HG03469 (cell line): ENCODE results near the gene SSUH2.
"Not testable (repeated sequence)": the region's sequence is repeated elsewhere in the genome, so short reads cannot be mapped to it uniquely, and the experiment has no call there.

Experiments used
- ATAC-seq: cut with Tn5 transposase; IDR thresholded peaks from one replicate; pipeline ENCODE4 v1.9.1; 2021; ENCODE audit warnings: mild to moderate bottlenecking, moderate library complexity, moderate number of reproducible peaks; ENCODE audit not compliant: unreplicated experiment

The SSUH2 gene

DNA sequence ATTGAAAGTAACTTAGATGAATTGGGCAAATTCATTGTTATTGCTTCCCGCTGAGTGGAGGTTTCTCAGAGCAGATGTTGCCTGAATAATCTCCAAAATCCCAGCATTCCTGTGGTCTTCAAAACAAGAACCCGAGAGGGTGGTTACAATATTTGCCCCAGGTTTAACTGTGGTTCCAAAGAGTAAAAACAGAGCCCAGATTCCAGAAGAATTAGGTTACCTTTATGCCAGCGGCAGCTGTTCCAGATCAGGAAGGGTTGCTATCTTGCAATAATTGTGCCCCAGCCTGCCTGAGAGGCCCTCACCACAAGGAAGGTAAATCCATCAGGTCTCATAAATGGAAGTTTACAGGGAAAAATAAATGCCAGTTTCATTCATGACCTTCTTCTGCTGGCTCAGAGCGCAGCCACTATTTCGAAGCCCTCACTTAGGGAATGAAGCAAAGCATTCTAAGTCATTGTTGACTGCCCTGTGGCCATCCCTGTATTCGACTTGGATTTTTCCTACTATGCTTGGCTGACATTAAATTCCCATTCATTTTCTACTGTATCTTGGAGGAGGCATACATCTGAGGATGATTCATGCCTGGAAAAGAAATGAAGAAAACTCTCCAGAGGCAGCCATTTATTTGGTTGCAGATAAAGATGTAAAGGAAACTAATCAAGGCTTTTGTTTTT, 54.6 kb downstream of the SSUH2 start:
- ATAC-seq: no peak

DNA sequence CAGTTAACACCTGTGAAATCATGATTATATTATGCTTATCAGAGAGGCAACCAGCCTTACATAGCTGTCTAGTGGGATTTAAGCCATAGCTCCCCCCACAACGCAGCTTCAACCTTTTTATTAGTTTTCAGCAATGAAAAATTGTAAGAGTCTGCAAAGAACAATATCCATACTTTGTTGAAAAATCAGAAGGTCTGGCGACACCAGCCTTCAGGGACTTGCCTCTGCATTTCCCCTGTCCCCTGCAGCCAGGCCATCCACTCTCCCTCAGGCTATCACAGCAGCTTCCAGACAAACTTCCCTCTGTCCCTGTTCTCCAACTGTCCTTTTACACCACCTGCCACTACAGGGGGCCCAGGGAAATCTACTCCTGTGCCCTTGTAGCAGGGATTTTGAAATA, 59.9 kb downstream of the SSUH2 start:
- ATAC-seq: no peak

DNA sequence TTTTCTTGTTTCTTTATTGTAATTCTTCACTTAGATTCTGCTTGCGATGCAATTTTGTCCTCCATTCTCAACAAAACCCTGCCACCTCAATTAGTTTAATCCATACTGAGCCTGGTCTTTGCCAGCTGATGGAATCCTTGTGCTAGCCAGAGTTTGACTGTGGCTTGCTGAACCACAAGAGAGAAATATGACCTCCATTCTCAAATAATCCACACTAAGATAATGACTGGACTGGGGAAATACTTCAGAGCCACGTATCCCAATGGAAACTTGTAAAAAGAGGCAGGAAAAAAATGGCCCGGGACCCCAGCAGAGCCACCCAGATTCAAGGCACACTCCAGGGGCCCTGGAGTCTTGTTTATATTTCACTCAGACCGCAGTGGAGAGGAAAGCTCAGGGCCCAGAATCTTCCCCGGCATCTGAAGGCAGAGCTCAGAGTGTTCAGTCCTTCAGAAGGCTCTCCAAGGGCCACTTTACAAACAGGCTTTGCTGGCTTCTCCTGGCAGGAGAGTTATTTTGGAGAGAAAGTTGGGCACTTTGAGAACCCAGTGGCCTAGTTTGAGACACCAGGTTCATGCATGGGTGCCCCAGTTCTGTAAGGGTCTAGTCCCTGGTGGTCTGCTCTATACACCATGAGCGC, 62.7 kb downstream of the SSUH2 start:
- ATAC-seq: no peak

DNA sequence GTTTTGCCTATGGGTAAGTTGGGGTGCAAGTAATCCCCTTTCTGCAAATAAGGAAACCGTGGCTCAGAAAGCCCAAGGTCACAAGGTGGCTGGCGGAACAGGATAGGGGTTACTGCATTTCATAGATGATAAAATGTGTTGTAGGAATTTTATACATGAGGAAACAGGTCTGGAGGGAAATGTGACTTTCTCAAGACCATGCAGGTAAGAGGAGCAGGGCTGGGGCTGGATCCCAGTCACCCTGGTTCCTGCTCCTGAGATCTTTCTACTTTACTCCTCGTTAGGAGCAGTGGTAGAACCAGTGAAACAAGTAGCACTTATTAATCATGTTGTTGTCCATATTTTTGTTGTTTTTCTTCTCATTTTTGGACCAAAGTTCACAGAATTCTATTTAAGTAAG, 63.2 kb downstream of the SSUH2 start:
- ATAC-seq: no peak

DNA sequence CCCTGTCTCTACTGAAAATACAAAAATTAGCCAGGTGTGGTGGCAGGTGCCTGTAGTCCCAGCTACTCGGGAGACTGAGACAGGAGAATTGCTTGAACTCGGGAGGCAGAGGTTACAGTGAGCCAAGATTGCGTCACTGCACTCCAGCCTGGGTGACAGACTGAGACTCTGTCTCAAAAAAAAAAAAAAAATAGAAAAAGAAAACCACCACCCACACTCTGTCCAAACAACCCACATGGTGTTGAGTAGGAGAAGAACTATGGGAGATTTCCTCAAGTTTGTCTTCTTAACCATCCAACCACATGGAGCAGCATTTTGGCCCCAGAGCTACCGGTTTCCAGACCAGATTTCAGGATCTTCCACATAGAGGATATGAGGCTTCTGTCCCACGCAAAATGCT, 64.2 kb downstream of the SSUH2 start:
- not testable (repeated sequence) for ATAC-seq

DNA sequence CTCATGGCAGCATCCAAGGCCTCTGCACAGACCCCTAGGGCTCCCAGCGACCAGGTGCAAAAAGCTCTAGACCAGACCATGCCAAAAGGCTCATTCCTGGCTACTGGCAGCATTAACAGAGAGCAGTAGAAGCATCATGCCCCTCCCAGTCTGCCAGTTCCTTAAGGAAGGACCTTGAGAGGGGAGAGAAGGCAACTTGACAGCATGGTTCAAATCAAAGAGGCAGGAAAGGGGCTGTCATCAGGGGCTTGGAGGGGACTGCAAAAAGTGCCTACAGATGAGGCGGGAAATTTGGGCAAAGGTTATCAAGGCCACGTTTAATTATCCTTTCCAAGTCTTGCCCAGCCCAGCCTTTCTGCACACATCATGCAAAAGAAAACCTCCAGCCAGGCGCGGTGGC, 64.7 kb downstream of the SSUH2 start:
- no peak for ATAC-seq

DNA sequence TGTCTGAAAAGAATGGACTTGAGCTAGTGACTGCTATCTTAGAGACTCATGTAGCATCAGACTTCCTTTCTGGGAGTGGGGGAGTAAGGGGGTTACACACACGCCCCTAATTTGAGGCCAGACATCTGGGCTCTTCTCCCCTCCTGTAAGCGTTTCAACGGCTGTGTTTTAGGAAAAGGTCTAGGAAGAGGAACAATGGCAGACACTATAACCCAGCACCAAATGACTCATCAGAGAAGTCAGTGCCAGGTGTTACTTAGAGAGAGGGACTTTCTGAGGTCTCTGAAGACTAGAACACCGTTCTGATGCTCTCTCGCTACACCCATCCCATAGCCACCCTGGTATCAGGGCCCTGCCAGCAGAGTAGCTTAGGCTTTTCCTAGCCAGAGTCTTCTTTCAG, 65.5 kb downstream of the SSUH2 start:
- ATAC-seq: peak; percentile 97

DNA sequence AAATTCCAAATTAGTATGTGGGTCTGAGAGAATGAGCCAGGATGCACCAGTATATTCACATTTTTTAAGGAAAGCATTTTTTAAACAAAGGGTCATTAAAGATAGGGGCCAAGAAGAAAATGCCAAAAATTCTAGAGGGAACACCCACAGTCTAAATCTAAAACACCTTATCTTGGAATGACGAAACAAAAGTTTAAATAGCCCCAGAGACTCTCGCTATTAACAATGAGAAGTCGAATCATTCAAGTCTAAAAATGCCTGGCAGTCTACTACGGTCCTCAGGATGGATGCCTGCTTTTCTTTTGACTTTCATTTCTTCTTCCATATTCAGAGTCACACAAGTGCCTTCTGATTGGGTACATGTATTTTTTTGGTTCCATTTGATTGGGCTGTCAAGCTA, 66.3 kb downstream of the SSUH2 start:
- ATAC-seq: peak; percentile 22

DNA sequence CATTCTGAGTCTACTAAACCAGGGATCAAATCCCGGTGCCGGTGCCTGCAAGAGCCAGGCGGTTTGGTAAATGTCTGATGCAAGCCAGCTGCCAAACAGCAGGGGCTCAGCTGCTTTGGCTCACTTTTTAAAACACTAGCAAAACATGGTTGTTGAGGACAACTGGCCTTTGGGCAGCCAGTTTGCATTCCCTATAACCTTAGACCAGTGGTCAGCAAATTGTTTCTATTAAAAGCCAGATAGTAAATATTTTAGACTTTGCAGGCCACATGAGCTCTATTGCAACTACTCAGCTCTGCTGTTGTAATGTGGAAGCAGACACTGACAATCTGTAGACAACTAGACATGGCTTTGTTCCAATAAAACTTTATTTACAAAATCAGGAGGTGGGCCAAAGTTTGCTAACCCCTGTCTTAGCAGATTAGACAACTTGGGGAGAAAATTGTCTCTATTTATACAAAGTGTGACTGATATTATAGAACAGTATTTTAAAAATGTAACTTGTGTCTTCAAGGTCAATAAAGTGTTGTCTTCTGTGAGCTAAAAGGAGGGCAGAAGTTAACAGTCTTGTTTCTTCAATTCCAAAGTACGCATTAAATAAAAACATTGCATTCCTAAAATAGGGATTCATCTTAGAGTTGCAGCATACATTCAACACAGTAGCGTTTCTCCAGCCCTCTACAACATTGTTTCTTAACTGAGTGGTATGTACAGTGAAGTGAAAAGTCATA, 67.6 kb downstream of the SSUH2 start:
- ATAC-seq: no peak

DNA sequence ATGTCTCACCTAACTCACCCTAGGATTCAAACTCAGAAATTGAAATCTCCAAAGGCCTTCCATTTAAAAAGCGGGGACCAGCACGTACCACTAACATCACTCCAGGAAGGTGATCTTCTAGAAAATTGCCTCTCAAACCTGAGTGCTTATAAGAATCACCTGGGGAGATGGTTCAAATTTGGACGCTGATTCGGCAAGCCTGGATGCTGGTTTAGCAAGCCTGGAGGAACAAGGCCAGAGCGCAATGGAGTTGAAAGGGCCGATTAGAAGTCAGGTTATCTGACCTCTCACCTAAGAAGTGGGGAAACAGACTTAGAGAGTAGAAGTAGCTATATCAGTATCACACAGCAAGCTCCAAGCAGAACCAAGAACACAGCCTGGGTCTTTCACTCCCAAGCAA, 68.2 kb downstream of the SSUH2 start:
- ATAC-seq: no peak

DNA sequence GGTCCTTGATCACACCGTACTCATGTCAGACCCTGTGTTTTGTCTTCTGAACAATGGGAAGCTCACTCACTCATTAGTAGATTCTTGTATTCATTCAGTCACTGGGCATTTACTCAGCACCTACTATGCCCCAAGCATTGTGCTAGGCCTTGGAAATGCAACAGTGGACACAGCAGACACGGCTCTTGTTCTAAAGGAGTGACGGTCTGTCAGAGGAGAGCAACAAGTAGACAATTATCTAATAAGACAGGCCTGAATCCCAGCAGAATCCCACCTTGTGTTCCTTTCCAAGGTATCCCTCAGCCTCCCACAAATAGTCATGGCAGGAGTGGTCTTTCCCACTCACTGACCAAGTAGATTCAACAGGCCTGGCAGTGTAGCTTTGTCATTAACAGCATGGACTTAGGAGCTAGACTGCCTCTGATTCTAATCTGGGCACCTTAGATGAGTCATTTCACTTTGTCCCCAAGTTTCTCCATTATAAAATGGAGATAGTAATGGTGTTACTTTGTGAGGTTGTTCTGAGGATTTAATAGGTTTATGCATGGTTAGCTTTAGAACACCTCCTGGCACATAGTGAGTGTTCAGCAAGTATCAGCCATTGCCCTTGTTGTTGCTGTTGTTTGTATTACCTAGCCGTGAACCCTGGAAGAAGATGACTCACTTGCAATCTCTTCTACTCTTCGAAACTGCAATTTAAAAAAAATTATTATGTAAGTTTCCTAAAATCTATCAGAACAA, 69.1 kb downstream of the SSUH2 start:
- ATAC-seq: no peak

DNA sequence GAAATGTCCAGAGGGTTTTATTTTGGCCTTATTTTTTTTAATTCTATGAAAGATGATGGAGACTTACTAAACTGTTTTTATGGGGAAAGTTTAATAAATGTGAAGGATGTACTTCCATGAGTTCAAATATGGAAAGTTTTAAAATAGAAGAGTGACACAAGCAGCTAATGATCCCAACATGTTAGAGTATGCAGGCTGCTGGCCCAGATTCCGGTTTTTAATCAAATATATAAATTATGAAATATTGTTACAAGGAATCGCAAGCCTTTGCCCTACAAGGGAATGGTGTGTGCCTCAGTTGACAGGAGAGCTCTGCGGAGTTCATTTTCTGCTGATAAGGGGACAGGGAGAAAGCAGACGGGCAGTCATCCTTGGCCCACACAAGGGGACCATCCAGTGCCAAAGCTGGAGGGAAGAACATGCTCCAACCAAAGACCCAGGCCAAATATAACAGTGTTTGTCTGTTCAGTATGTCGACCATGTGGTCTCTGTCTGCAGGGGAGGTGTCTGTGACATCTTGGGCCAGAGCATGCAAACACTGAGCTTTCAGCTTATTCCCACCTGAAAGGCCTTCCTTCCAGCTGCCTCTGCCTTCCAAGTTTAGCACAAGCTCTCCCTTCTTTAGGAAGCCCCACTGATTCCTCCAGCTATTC, 69.8 kb downstream of the SSUH2 start:
- ATAC-seq: no peak

DNA sequence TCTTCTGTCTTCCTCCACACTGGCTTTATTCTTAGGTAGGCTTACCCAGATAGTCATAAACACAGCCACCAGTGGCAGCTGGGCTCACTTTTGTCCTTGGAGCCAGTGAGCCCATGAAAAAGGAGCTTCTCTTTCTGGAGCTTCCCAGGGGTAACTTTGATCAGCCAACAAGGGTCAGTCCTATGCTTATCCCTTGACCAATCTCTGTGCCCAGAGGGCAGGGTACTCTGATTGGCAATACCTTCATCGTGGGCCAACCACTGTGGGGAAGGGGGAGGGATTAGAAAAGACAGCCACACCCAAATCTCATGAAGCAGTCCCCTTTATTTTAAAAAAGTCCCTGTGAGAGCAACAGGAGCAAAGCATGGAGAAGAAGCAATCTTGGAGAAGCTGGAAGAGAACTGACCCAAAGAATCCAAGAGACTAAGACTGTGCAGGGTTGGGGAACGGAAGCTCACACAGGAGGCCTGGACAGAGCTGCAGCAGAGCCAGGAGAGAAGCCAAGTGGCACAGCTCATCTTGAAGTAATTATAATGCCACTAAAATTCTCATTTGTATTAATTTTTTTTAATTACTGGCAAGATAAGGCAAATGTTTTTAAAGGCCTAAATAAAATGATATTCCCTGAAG, 70.4 kb downstream of the SSUH2 start:
- ATAC-seq: no peak

DNA sequence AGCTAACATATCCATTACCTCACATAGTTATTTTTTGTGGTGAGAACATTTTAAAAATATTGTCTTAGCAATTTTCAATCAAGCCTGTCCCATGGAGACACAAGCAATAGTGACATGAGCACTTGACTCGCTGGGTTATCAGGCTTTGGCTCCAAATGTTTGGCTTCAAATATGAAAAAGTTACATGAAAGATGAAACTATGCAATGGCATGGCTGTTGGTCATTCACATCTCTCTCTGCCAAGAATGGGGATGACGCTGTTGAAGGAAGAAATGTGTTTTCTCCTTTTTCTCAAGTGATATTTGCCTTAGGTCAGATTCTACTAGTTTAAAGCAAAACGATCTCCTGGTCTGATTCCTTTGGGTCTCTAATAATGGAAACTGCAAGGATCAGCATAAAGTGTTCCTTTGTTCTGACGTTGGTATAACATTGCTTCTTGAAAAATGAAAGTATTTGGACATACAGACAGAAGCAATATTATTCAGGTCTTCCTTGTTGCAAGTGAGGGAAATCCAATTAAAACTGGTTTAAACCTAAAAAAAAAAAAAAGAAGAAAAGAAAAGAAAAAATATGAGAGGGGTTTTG, 71.2 kb downstream of the SSUH2 start:
- ATAC-seq: no peak

DNA sequence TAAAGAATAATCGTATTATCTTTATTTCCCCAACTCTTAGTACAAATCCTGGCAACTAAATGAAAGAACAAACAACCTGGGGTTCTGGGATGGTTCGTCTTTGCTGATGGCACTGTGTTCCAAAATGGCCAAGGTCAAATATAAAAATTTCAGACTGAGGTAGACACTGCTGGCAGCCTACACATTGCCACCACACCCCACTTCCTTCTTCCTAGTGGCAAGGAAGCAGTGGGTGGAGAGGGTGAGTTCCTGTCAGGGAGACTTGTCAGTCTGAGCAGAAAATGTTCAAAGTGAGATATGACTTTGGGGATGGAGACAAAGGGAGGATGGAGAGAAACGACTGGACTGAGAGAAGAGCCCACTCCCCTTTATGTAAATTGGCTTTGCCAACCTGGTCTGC, 73.3 kb downstream of the SSUH2 start:
- no peak for ATAC-seq
